ENCODE measurements around the gene CALHM4.

DNA sequence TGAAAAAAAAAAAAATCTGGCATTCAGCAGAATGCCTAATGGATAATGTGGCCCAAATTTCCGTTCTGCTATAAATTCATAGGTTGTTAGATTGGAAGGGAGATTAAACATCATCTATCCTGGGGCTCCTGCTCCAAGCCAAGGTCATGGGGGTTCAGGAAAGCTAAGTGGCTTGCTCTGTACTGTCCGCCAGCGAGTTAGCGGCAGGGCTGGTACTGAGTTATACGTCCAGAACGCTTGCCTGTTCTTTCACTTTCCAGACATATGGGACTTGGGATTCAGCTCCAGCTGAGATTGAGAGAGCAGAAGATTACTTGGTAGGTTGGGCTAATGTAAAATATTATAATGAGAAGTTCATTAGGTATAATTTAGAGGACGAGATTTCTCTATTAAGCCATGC lies 18.6 kb downstream of the CALHM4 start:
- TF ChIP-seq, protein P1, sequence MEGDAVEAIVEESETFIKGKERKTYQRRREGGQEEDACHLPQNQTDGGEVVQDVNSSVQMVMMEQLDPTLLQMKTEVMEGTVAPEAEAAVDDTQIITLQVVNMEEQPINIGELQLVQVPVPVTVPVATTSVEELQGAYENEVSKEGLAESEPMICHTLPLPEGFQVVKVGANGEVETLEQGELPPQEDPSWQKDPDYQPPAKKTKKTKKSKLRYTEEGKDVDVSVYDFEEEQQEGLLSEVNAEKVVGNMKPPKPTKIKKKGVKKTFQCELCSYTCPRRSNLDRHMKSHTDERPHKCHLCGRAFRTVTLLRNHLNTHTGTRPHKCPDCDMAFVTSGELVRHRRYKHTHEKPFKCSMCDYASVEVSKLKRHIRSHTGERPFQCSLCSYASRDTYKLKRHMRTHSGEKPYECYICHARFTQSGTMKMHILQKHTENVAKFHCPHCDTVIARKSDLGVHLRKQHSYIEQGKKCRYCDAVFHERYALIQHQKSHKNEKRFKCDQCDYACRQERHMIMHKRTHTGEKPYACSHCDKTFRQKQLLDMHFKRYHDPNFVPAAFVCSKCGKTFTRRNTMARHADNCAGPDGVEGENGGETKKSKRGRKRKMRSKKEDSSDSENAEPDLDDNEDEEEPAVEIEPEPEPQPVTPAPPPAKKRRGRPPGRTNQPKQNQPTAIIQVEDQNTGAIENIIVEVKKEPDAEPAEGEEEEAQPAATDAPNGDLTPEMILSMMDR (conservative IDR thresholded peaks at IDR 0.05; ENCODE audit: low read depth, low read length), result no peak
- no peak for TF ChIP-seq EZH2 (IDR thresholded peaks at IDR 0.05; ENCODE audit: borderline replicate concordance, low read depth, low read length, poor library complexity, severe bottlenecking)
